Measurements from ENCODE around the gene MVB12B. TPM values are rescaled to one million over a fixed set of nuclear protein-coding genes. Genes with fewer than 3 reads are reported as not detected.

The MVB12B gene
- polyA plus RNA-seq, 1 donor, result 13.4 TPM

DNA sequence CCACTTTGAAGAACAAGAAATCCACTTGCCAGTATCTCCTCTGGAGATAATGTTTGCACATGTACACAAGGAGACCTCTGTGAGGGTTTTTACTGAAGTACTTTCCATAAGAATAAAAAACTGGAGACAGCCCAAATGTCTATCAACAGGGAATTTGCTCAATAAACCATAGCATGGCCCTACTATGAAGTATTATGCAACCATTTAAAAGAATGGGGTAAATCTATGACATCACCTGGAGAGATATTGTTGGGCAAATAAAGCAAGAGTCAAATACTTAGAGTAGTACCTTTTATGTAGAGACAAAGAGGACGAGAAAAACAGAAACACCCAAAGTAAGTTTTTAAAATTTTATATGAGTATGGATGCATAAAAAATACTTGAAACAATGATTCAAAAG lies 23.9 kb upstream of the MVB12B start:
- no peaks in the 10 kb centered on the region for H3K9me3 ChIP-seq (ENCODE audit: control insufficient read depth, low read depth, low read length)
- no peaks in the 10 kb centered on the region for H3K27me3 ChIP-seq (ENCODE audit: control insufficient read depth, insufficient read depth, low read length)
- 100% methylated on average over 1 of the region's 1 CpG for WGBS (ENCODE audit: insufficient coverage, low lambda C conversion rate)
- H3K4me1 ChIP-seq (ENCODE audit: control insufficient read depth, insufficient read depth, low read length), result peaks cover 34% of the 10 kb centered on the region
- no peak for DNase-seq
- no peaks in the 10 kb centered on the region for H3K36me3 ChIP-seq (ENCODE audit: control insufficient read depth, insufficient read depth, low read length)
- no peak overlapping the region for H3K27ac ChIP-seq (ENCODE audit: low read length)
- no peak overlapping the region for H3K4me3 ChIP-seq (ENCODE audit: low read length)

DNA sequence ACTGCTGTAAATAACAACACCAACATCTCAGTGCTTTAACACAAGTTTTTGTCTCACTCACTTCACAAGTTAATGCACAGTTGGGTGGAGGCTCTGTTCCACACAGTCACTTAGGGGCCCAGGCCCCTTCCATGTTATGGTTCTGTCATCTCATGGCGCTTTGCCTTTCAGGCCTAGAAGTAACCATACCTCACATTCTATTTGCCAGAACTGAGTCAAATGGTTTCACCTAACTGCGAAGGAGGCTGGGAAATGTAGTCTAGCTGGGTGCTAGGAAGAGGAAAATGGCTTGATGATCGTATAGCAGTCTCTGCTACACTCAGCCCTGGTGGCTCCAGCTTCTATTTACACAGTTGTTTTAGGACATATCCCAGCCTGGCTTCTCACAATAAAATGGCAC lies 23.1 kb upstream of the MVB12B start:
- Histone ChIP-seq H3K4me1 (ENCODE audit: control insufficient read depth, insufficient read depth, low read length) (peaks cover 27% of the 10 kb centered on the region), H3K36me3 (ENCODE audit: control insufficient read depth, insufficient read depth, low read length) (no peaks in the 10 kb centered on the region), H3K9me3 (ENCODE audit: control insufficient read depth, low read depth, low read length) (no peaks in the 10 kb centered on the region), H3K4me3 (ENCODE audit: low read length) (no peak overlapping the region), H3K27ac (ENCODE audit: low read length) (no peak overlapping the region), H3K27me3 (ENCODE audit: control insufficient read depth, insufficient read depth, low read length) (no peaks in the 10 kb centered on the region)
- DNase-seq, result no peak
- no CpG with 5 or more reads among the region's 3 CpGs for WGBS (ENCODE audit: insufficient coverage, low lambda C conversion rate)

DNA sequence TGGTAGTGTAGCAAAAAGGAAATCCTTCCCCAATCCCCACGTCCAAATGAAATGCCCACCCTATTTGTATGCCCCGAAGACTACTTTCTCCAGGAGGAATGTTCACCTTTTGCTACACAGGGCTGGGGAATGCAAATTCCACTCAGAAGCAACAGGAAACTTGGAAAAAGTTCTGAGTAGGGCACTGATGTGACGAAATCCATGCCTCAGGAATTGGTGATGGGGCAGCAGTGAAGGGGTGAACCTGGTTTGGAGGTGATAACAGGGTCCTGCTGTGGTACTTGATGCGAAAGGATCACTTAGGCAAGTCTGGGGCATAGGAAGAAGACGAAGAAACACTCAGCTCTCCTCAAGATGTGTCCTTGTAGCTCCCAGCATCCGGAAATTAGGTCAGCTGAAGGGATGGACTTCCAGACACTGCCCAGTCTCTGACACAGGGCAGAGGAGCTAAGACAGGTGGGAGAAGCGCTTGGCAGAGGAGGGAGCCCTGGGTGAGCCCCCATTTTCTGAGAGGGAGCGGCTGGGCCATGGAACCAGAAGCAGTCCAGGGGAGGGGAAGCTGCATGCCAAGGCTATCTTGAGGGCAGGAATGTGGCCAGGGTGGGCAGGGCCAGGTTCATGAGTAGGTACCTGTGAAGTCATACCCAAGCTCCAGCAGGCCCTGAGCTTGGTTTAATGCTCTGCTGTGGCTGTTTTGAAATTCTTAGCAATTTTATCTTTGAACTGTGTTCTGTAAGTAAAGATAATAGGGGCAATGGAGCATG lies 22.2 kb upstream of the MVB12B start:
- peak overlapping the region; percentile 49 for H3K27ac ChIP-seq (ENCODE audit: low read length)
- no peak overlapping the region for H3K4me3 ChIP-seq (ENCODE audit: low read length)
- no peaks in the 10 kb centered on the region for H3K36me3 ChIP-seq (ENCODE audit: control insufficient read depth, insufficient read depth, low read length)
- WGBS (ENCODE audit: insufficient coverage, low lambda C conversion rate), result 100% methylated on average over 1 of the region's 8 CpGs
- no peaks in the 10 kb centered on the region for H3K9me3 ChIP-seq (ENCODE audit: control insufficient read depth, low read depth, low read length)
- DNase-seq, result peak; percentile 65 to 82
- H3K4me1 ChIP-seq (ENCODE audit: control insufficient read depth, insufficient read depth, low read length), result peaks cover 24% of the 10 kb centered on the region
- no peaks in the 10 kb centered on the region for H3K27me3 ChIP-seq (ENCODE audit: control insufficient read depth, insufficient read depth, low read length)

DNA sequence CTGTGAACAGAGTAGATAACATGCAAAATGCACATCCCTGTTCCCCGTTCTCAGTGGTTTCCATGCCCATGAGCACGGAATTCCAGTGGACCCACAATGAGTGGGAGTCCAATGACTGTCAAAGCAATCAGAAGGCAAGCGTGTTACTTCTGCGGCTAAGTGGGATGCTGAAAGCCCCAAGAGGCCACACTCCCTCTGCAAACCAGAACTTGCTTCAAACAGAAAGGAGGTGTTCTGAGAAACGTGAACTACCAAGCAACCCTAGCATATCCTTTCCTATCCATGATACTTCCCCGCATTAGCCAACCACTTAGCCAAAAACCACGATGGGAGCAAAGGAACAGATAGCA lies 21.7 kb upstream of the MVB12B start:
- WGBS (ENCODE audit: insufficient coverage, low lambda C conversion rate), result no CpG with 5 or more reads among the region's 7 CpGs
- DNase-seq, result no peak
- no peaks in the 10 kb centered on the region for H3K27me3 ChIP-seq (ENCODE audit: control insufficient read depth, insufficient read depth, low read length)
- H3K27ac ChIP-seq (ENCODE audit: low read length), result no peak overlapping the region
- no peak overlapping the region for H3K4me3 ChIP-seq (ENCODE audit: low read length)
- H3K4me1 ChIP-seq (ENCODE audit: control insufficient read depth, insufficient read depth, low read length), result peaks cover 26% of the 10 kb centered on the region
- no peaks in the 10 kb centered on the region for H3K9me3 ChIP-seq (ENCODE audit: control insufficient read depth, low read depth, low read length)
- H3K36me3 ChIP-seq (ENCODE audit: control insufficient read depth, insufficient read depth, low read length), result no peaks in the 10 kb centered on the region

DNA sequence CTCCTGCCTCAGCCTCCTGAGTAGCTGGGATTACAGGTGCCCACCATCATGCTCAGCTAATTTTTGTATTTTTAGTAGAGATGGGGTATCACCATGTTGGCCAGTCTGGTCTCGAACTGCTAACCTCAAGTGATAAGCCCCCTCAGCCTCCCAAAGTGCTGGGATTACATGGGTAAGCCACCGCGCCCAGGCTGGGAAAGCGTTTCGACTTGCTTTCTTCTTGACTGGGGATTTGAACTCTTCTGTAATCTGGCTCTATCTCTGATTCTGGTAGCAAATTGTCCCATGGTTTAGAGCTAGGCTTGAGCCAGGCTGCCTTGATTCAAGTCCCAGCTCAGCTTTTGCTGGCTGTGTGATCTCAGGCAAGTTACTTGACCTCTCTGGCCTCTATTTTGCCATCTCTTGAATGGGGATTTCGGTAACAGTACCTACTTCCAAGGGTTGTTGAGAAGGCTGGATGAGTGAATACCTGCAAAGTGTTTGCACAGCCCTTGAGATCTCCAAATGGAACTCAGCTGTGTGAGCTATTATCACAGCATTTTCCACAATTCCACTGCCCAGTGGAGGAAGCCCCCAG lies 20.5 kb upstream of the MVB12B start:
- no peaks in the 10 kb centered on the region for H3K9me3 ChIP-seq (ENCODE audit: control insufficient read depth, low read depth, low read length)
- no peak for DNase-seq
- no peak overlapping the region for H3K4me3 ChIP-seq (ENCODE audit: low read length)
- no peaks in the 10 kb centered on the region for H3K36me3 ChIP-seq (ENCODE audit: control insufficient read depth, insufficient read depth, low read length)
- H3K27me3 ChIP-seq (ENCODE audit: control insufficient read depth, insufficient read depth, low read length), result no peaks in the 10 kb centered on the region
- peaks cover 21% of the 10 kb centered on the region for H3K4me1 ChIP-seq (ENCODE audit: control insufficient read depth, insufficient read depth, low read length)
- no peak overlapping the region for H3K27ac ChIP-seq (ENCODE audit: low read length)
- no CpG with 5 or more reads among the region's 6 CpGs for WGBS (ENCODE audit: insufficient coverage, low lambda C conversion rate)

DNA sequence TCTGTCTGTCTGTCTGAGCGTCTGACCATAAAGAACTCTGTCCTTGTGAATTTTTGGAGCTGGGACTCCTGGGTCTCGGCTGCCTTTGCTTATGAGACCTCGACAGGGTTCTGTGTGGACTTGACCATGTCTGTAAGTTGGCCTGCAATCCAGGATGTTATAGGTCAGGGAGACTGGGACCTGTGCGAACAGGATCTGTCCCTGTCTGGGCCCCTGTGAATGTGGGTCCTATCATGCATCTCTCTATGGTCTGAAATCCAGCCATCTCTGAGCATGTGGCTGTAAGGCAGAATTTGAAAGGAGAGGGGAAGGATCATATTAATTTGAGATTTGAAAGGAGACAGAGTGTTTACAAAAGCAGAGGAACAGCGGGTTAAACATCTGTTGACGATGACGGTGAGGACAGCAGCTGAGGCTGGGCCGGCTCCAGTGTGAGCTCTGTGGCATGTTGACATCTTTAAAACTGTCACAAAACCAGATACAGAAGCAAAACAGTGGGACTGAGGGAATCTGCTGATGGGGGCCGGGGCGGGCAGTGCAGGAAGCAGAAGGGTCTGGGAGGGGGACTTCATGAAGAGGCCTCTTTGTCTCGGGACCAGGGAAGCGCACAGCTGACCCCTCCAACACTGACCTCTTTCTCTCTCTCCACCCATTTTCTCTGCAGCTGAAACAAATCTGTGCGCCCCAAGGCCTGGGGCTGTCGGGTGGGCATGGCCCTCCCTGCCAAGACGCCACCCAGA lies 19.1 kb upstream of the MVB12B start:
- WGBS (ENCODE audit: insufficient coverage, low lambda C conversion rate), result no CpG with 5 or more reads among the region's 15 CpGs

DNA sequence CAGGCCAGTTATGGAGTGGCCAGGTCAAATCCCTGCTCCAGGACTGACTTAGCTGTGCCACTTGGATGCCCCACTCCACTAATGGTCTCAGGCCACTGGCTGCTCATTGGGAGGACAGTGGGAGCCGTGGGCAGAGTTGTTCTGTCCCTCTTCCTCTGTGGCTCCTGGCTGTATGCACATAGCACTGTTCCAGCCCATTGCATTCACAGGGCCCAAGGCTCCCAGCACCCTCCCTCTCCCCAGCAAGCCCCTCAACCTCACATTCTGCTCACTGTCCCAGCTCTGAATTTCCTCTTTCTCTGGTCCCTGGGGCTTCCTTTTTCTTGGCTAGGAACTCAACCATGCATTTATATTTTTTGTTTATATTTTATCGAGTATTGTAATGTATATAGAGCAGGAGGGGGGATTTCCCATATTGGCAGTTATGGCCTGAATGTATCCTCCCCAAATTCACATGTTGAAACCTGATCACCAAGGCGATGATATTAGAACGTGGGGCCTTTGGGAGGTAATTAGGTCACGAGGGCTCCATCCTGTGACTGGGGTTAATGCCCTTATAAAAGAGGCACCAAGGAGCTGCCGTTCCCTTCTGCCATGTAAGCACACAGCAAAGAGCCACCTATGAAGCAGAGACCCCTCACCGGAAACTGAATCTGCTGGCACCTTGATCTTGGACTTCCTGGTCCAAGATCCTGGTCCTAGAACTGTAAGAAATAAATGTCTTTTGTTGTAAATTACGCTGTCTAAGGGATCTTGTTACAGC lies 17.0 kb upstream of the MVB12B start:
- Histone ChIP-seq H3K4me3 (ENCODE audit: low read length) (no peak overlapping the region), H3K36me3 (ENCODE audit: control insufficient read depth, insufficient read depth, low read length) (no peaks in the 10 kb centered on the region), H3K27ac (ENCODE audit: low read length) (peak overlapping the region; percentile 22), H3K27me3 (ENCODE audit: control insufficient read depth, insufficient read depth, low read length) (no peaks in the 10 kb centered on the region), H3K9me3 (ENCODE audit: control insufficient read depth, low read depth, low read length) (no peaks in the 10 kb centered on the region), H3K4me1 (ENCODE audit: control insufficient read depth, insufficient read depth, low read length) (peaks cover 8% of the 10 kb centered on the region)
- WGBS (ENCODE audit: insufficient coverage, low lambda C conversion rate), result 49% methylated on average over 2 of the region's 8 CpGs
- peak; percentile 52 to 75 for DNase-seq

More for the DNA sequence above, 19.1 kb upstream of the MVB12B start:
- Histone ChIP-seq H3K4me1 (ENCODE audit: control insufficient read depth, insufficient read depth, low read length) (peaks cover 20% of the 10 kb centered on the region), H3K27me3 (ENCODE audit: control insufficient read depth, insufficient read depth, low read length) (no peaks in the 10 kb centered on the region), H3K9me3 (ENCODE audit: control insufficient read depth, low read depth, low read length) (no peaks in the 10 kb centered on the region), H3K27ac (ENCODE audit: low read length) (no peak overlapping the region), H3K36me3 (ENCODE audit: control insufficient read depth, insufficient read depth, low read length) (no peaks in the 10 kb centered on the region), H3K4me3 (ENCODE audit: low read length) (no peak overlapping the region)
- no peak for DNase-seq

DNA sequence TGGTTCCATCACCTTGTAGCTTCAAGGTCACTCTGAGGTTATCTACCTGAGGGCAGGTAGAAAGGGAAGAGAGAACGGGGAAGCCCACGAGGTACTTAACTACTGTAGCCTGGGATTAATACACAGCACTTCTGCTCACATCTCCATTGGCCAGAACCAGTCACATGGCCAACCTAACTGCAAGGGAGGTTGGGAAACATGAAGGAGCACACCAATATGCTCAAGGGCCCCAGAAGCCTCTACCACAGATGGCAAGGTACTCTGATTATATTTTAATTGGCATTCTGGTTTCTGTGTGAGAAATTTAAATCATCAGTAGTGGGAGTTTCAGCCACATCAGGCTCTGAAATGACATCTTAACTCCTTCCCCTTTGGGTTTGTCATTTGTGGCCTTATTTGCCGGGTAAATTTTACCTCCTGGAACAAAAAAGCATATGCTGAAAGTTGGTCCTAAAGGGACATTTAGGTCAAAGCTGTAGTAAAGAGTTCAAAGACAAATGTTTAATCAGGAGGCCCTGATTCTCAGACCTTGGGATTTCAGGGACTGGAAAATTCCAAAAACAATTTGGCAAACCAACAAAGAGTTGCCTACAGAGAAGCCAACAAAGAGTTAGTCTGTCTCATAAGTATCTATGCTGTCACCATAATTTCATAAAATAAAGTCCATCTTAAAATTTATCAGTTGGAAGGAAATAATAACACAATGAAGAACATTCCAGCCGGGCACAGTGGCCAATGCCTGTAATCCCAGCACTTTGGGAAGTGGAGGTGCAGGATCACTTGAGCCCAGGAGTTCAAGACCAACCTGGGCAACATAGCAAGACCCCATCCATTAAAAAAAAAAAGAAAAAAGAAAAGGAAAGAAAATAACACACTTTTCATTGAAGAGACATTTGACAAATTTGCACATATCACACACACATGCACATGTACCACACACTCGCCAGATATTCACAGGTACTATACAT lies 13.8 kb upstream of the MVB12B start:
- H3K36me3 ChIP-seq (ENCODE audit: control insufficient read depth, insufficient read depth, low read length), result no peaks in the 10 kb centered on the region
- H3K4me1 ChIP-seq (ENCODE audit: control insufficient read depth, insufficient read depth, low read length), result peaks cover 3% of the 10 kb centered on the region
- DNase-seq, result no peak
- H3K27me3 ChIP-seq (ENCODE audit: control insufficient read depth, insufficient read depth, low read length), result no peaks in the 10 kb centered on the region
- H3K27ac ChIP-seq (ENCODE audit: low read length), result no peak overlapping the region
- WGBS (ENCODE audit: insufficient coverage, low lambda C conversion rate), result 100% methylated on average over 1 of the region's 5 CpGs
- H3K4me3 ChIP-seq (ENCODE audit: low read length), result no peak overlapping the region
- no peaks in the 10 kb centered on the region for H3K9me3 ChIP-seq (ENCODE audit: control insufficient read depth, low read depth, low read length)

DNA sequence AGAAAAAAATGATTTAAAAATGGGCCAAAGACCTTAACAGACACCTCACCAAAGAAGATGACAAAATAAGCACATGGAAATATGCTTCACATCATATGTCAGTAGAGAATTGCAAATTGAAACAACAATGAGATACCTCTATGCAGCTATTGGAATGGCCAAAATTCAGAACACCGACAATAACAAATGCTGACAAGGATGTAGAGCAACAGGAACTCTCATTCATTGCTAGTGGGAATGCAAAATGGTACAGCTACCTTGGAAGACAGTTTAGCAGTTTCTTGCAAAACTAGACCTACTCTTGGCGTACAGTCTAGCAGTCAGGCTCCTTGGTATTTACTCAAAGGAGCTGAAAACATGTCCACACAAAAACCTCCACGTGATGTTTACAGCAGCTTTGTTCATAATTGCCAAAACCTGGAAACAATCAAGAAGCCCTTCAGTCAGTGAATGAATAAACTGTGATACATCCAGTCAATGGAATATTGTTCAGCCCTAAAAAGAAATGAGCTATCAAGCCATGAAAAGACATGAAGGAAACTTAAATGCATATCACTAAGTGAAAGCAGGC lies 10.5 kb upstream of the MVB12B start:
- H3K9me3 ChIP-seq (ENCODE audit: control insufficient read depth, low read depth, low read length), result no peaks in the 10 kb centered on the region
- no peak for DNase-seq
- no peaks in the 10 kb centered on the region for H3K27me3 ChIP-seq (ENCODE audit: control insufficient read depth, insufficient read depth, low read length)
- H3K4me1 ChIP-seq (ENCODE audit: control insufficient read depth, insufficient read depth, low read length), result no peaks in the 10 kb centered on the region
- no peak overlapping the region for H3K27ac ChIP-seq (ENCODE audit: low read length)
- no peak overlapping the region for H3K4me3 ChIP-seq (ENCODE audit: low read length)
- 100% methylated on average over 1 of the region's 3 CpGs for WGBS (ENCODE audit: insufficient coverage, low lambda C conversion rate)
- no peaks in the 10 kb centered on the region for H3K36me3 ChIP-seq (ENCODE audit: control insufficient read depth, insufficient read depth, low read length)

Data from large intestine (tissue), 3 donors.